HG02885 (cell line): ENCODE results near the gene VWA5A.
"Not testable (repeated sequence)": the region's sequence is repeated elsewhere in the genome, so short reads cannot be mapped to it uniquely, and the experiment has no call there.

Source experiments
- ATAC-seq: cut with Tn5 transposase; IDR thresholded peaks from one replicate; pipeline ENCODE4 v1.9.1; 2021; ENCODE audit warnings: mild to moderate bottlenecking; ENCODE audit not compliant: unreplicated experiment, poor library complexity

VWA5A gene

GRCh38 chr11:124167826-124168231, 52.6 kb downstream of the VWA5A start:
- ATAC-seq: no peak

GRCh38 chr11:124168796-124169195, 53.5 kb downstream of the VWA5A start:
- no peak for ATAC-seq

GRCh38 chr11:124170315-124170714, 55.1 kb downstream of the VWA5A start:
- not testable (repeated sequence) for ATAC-seq

- no peak for ATAC-seq
Measured at GRCh38 chr11:124170801-124171586, 55.7 kb downstream of the VWA5A start.

- no peak for ATAC-seq
Measured at GRCh38 chr11:124172101-124172500, 56.9 kb downstream of the VWA5A start.

GRCh38 chr11:124172599-124172998, 57.3 kb downstream of the VWA5A start:
- no peak for ATAC-seq

GRCh38 chr11:124174001-124174583, 58.8 kb downstream of the VWA5A start:
- no peak for ATAC-seq

- ATAC-seq: no peak
Measured at GRCh38 chr11:124176925-124177715, 61.9 kb downstream of the VWA5A start.

GRCh38 chr11:124179310-124179709, 64.1 kb downstream of the VWA5A start:
- no peak for ATAC-seq

GRCh38 chr11:124183068-124183467, 67.8 kb downstream of the VWA5A start, which contains the start of gene OR10D3:
TSS of gene OR10D3 (plus strand) at chr11:124183345. CDS start at chr11:124185270, 1,925 bp downstream.
- no peak for ATAC-seq

GRCh38 chr11:124190298-124191139, 75.3 kb downstream of the VWA5A start:
- no peak for ATAC-seq

GRCh38 chr11:124193221-124194010, 78.2 kb downstream of the VWA5A start:
- no peak for ATAC-seq

- no peak for ATAC-seq
Measured at GRCh38 chr11:124194293-124195188, 79.3 kb downstream of the VWA5A start.

GRCh38 chr11:124195189-124195734, 80.0 kb downstream of the VWA5A start:
- peak; percentile 84 for ATAC-seq
